ENCODE data around the gene TJP1.
"Not testable (repeated sequence)": the region's sequence is repeated elsewhere in the genome, so short reads cannot be mapped to it uniquely, and the experiment has no call there.

TJP1 gene

DNA sequence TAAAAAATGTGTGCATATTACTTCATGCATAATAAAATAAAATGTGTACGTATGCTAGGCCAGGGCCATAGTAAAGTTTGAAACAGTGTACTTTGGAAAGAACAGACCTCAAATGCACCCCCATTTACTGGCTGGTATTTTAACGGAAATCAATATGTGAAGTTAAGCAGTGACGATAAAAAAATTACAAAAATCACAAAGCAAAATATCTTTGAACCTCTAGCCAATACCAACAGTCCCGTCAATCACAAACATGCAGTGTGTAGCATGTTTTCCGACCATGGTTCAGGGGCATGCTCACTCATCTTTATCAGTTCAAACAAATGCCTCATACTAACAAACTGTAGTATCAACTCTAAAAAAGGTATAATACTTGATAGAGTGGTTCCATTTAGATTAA, 121.1 kb downstream of the TJP1 start:
- no peak for TF ChIP-seq CTCF (IDR thresholded peaks at IDR 0.05; ENCODE audit: low read depth, low read length)
- H3K27ac ChIP-seq: peak overlapping the region; percentile 98
- H3K36me3 ChIP-seq: peaks cover 68% of the 10 kb centered on the region
- H3K4me3 ChIP-seq (ENCODE audit: low read depth, low read length): no peak overlapping the region
- no peak for DNase-seq
- H3K9me3 ChIP-seq (ENCODE audit: severe bottlenecking): no peaks in the 10 kb centered on the region
- H3K27me3 ChIP-seq (ENCODE audit: insufficient read depth, low read depth, severe bottlenecking): no peaks in the 10 kb centered on the region

GRCh38 chr15:29700296-29700695, 122.0 kb downstream of the TJP1 start:
- Histone ChIP-seq H3K27ac (peak overlapping the region; percentile 98), H3K36me3 (peaks cover 60% of the 10 kb centered on the region), H3K27me3 (ENCODE audit: insufficient read depth, low read depth, severe bottlenecking) (no peaks in the 10 kb centered on the region), H3K4me3 (ENCODE audit: low read depth, low read length) (no peak overlapping the region), H3K9me3 (ENCODE audit: severe bottlenecking) (no peaks in the 10 kb centered on the region)
- DNase-seq: no peak
- TF ChIP-seq CTCF (IDR thresholded peaks at IDR 0.05; ENCODE audit: low read depth, low read length): no peak

DNA sequence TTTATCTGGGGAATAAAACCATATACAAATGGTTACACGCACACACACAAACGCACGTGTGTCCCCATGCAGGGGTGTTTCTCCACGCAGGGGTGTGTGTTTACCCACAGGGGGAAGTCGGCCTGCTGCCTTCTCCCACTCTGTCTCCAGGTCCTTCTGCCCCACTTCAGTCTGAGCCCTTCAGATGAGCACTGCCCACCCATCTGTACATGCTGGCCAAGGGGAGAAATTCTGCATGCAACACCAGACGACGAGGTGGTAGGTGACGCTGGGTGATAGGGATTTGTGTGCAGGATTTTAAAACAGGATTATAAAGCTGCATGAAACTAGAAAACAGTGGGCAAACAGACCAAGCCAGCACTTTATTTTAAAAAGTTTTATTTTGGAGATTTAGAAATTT, 122.5 kb downstream of the TJP1 start:
- H3K36me3 ChIP-seq: peaks cover 55% of the 10 kb centered on the region
- H3K9me3 ChIP-seq (ENCODE audit: severe bottlenecking): no peaks in the 10 kb centered on the region
- DNase-seq: peak; percentile 92
- H3K4me3 ChIP-seq (ENCODE audit: low read depth, low read length): no peak overlapping the region
- H3K27ac ChIP-seq: peak overlapping the region; percentile 98
- no peak for TF ChIP-seq CTCF (IDR thresholded peaks at IDR 0.05; ENCODE audit: low read depth, low read length)
- no peaks in the 10 kb centered on the region for H3K27me3 ChIP-seq (ENCODE audit: insufficient read depth, low read depth, severe bottlenecking)

DNA sequence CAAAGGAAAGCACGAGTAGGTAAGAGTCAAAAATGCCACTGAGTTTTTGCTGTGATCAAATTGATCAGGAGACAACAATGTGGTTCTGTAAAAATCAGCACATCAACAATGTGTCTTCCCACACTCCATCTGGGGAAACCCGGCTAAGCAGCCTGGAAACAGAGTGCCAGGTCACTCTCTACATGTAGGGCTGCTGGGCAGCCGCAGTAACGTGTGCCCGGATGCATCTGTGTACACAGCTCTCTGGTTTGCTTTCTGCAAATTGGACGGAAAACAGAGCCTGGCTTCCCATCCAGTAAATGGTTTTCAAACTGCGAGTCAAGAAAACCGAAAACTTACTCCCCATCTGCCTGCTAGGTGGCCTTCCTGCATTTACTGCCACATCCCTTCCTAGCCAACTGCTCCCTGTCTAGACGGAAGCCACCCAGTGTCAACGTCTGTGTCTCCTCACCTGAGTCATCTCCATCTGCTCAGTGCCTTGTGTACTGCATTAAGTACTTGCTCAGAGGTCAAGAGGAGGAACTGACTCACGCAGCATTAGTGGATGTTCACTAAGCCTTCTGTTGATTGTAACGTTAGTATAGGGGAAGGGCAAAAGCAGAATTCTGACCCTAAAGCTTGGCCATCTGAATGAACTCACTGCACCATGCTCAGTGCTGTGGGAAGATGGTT, 124.1 kb downstream of the TJP1 start:
- Histone ChIP-seq H3K4me3 (ENCODE audit: low read depth, low read length) (no peak overlapping the region), H3K36me3 (peaks cover 38% of the 10 kb centered on the region), H3K27me3 (ENCODE audit: insufficient read depth, low read depth, severe bottlenecking) (no peaks in the 10 kb centered on the region), H3K27ac (peak overlapping the region; percentile 98), H3K9me3 (ENCODE audit: severe bottlenecking) (no peaks in the 10 kb centered on the region)
- DNase-seq: peak; percentile 93
- 0 out of 2 replicates have a peak, but pooled peaks have one; percentile 22 for TF ChIP-seq CTCF (IDR thresholded peaks at IDR 0.05; ENCODE audit: low read depth, low read length)

- no peaks in the 10 kb centered on the region for H3K9me3 ChIP-seq (ENCODE audit: severe bottlenecking)
- H3K36me3 ChIP-seq: peaks cover 28% of the 10 kb centered on the region
- peak overlapping the region; percentile 98 for H3K27ac ChIP-seq
These were observed 125.1 kb downstream of the TJP1 start for GRCh38 chr15:29696950-29697738.

GRCh38 chr15:29696506-29696905, 125.8 kb downstream of the TJP1 start:
- H3K36me3 ChIP-seq: peaks cover 22% of the 10 kb centered on the region
- DNase-seq: not testable (repeated sequence)

More at GRCh38 chr15:29696950-29697738, 125.1 kb downstream of the TJP1 start:
- Histone ChIP-seq H3K27me3 (ENCODE audit: insufficient read depth, low read depth, severe bottlenecking) (no peaks in the 10 kb centered on the region), H3K4me3 (ENCODE audit: low read depth, low read length) (no peak overlapping the region)
- 0 out of 2 replicates have a peak, but pooled peaks have one; percentile 21 for TF ChIP-seq CTCF (IDR thresholded peaks at IDR 0.05; ENCODE audit: low read depth, low read length)
- DNase-seq: no peak

More at GRCh38 chr15:29696506-29696905, 125.8 kb downstream of the TJP1 start:
- not testable (repeated sequence) for H3K4me3 ChIP-seq (ENCODE audit: low read depth, low read length); H3K27me3 ChIP-seq (ENCODE audit: insufficient read depth, low read depth, severe bottlenecking); H3K9me3 ChIP-seq (ENCODE audit: severe bottlenecking)
- H3K27ac ChIP-seq: peak overlapping the region; percentile 98
